GM18868 (cell line): ENCODE results near the gene DUSP28.
"Not testable (repeated sequence)": the region's sequence is repeated elsewhere in the genome, so short reads cannot be mapped to it uniquely, and the experiment has no call there.

Experiments used
- ATAC-seq: cut with Tn5 transposase; IDR thresholded peaks from one replicate; pipeline ENCODE4 v1.9.1; 2021; ENCODE audit warnings: mild to moderate bottlenecking, moderate library complexity; ENCODE audit not compliant: unreplicated experiment

Gene DUSP28

DNA sequence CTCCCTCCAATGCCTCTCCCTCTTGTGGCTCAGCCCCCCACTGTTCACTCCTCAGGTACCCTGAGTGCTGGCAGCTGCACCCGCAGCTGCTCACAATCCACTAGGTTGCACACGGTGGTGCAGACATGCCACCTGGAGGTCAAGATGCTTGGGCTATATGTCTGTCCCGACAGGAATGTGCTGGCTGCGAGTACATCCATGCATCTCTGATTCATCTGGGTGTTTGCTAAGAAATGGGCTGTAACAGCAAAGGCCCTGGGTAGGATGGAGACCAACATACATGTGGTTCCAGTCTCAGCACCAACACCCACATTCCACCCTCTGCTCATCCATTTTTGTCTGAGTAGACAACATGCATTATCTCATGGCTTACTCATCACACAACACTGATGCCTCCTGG, 33.6 kb upstream of the DUSP28 start:
- no peak for ATAC-seq

DNA sequence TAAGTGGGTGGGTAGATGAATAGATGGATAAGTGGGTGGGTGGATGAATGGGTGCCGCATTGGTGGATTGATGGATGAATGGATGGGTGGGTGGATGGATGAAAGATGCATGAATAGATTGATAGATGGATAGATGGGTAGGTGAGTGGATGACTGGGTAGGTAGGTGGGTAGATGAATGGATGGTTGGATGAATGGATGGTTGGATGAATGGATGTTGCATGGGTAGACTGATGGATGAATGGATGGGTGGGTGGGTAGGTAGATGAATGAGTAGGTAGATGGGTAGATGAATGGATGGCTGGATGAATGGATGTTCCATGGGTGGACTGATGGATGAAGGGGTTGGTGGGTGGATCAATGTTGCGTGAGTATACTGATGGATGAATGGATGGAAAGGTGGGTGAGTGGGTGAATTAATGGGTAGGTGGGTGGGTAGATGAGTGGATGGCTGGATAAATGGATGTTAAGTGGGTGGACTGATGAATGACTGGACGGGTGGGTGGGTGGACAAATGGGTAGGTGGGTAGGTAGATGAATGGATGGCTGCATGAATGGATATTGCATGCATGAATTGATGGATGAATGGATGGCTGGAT, 32.9 kb upstream of the DUSP28 start:
- ATAC-seq = no peak

DNA sequence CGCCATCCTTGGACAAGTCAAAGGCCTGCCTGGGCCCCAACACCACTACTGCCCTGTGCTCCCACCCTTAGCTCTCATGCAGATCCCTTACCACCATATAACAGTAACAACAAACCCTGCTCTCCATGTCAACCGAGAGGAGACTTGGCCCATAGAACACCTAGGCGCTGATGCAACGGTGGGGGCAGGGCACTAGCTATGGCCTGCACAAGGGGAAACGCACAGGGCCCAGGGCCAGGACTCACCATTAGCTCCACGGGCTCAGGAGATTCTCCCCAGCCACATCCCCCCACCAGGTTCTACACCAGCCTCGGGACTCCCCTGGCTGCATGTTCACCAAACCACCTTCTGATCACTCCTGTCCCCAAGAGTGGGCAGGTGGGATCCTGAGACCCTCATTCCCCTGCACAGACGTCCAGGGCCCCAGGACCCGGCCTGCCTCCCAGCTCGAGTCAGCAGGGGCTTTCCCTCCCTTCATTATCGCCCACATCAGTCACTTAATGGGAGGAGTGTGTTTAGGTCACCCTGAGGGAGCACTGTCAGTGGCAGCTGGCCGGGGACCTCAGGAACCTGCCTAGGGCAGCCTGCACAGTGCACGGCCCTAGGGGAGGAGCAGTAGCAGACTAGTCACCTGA, 31.6 kb upstream of the DUSP28 start:
- ATAC-seq = no peak

DNA sequence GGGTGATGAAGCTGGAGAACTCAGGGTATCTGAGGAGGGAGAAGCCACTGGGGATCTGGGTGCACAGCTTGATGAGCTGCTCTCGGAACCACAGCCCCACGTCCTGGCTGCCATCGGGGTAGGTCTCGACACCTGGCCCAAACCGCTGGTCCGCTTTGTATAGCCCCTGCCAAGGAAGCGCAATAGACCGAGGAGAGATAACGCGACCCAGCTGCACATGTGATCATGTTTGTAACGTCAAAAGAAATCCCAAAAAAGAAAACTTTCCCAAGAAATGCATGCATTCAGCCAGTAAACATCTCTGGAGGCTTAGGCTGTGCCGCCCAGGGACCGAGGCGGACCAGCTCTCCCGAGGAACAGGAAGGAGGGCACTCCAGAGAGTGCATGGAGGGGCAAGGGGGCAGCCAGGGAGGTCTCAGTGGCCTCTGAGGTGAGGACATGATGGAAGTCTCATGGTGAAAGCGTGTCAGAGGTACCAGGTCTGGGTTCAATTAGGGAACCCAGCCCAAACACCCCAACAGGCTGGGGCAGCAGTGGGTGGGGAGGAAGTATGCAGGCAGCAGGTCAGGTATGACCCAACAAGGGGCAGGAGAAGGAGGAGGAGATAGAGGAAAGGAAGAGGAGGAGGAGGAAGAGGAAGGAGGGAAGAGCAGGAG, 30.7 kb upstream of the DUSP28 start:
- ATAC-seq = no peak

DNA sequence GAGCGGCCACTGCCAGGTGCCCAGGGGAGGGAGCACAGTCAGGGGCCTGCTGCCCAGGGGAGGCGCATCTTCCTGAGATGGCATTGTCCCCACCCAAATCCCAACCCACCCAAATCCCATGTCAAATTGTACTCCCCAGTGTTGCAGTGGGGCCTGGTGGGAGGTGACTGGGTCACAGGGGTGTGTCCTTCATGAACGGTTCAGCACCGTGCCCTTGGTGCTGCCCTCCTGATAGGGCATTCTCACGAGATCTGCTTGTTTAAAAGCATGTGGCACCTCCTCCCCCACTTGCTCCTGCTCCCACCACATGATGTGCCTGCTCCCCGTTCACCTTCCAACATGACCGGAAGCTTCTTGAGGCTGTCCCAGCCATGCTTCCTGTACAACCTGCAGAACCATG, 30.0 kb upstream of the DUSP28 start:
- ATAC-seq = no peak

DNA sequence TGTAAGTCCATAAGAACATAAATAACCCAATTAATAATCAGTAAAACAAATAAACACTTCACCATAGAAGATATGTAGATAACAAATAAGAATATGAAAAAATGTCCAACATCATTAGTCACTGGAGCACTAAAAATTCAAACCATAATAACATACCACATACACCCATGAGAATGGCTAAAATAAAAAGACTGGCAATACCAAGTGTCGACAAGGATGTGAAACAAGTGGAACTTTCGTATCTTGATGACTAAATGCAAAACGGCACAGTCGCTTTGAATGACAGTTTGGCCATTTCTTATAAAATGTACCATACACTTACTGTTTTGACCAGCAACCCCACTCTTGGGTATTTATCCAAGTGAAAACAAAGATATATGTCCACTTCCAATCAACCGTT, 29.1 kb upstream of the DUSP28 start:
- no peak for ATAC-seq

DNA sequence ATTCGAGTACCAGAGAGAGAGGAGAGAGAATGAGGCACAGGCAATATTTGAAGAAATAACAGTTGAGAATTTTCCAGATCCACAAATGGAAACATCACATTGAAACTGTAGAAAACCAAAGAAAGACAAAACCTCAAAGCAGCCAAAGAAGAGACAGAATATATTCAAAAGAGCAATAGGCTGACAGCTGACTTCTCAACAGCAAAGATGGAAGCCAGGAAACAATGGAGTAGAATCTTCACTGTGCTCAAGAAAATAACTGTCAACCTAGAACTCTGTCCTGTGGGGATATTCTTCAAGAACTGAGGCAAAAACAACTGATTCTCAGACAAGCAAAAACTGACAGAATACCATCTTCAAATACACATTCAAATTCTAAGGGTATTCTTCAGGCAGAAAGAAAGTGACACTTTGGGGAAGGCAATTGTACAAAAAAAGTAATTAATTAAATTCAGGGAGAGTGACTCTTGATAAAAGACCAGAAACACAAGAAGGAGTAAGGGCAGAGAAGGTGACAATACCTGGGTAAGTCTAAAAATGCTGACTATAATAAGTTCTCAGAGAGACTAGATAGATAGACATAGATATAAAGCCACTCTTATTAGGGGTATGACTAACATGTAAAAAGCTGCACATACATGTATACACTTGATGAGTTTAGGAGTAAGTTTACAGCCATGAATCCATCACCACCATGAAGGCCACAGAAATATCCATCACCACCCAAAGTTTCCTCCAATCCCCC, 28.0 kb upstream of the DUSP28 start:
- ATAC-seq = no peak

DNA sequence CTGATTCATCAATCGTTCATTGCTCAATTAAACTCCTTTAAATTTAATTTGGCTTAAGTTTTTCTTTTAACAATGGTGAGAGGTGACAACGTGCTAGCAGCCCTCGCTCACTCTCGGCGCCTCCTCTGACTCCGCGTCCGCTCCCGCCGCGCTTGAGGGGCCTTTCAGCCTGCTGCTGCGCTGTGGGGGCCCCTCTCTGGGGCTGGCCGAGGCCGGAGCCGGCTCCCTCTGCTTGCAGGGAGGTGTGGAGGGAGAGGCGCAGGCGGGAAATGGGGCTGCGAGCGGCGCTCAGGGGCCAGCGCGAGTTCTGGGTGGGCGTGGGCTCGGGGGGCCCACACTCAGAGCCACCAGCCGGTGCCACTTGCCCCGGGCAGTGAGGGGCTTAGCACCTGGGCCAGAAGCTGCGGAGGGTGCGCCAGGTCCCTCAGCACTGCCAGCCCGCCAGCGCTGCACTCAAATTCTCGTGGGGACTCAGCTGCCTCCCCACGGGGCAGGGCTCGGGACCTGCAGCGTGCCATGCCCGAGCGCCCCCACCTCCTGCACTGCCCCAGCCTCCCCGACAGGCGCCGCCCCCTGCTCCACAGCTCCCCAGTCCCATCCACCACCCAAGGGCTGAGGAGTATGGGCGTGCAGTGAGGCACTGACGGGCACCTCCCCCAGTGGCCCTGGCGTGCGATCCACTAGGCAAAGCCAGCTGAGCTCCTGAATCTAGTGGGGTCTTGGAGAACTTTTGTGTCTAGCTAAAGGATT, 22.0 kb upstream of the DUSP28 start:
- no peak for ATAC-seq

DNA sequence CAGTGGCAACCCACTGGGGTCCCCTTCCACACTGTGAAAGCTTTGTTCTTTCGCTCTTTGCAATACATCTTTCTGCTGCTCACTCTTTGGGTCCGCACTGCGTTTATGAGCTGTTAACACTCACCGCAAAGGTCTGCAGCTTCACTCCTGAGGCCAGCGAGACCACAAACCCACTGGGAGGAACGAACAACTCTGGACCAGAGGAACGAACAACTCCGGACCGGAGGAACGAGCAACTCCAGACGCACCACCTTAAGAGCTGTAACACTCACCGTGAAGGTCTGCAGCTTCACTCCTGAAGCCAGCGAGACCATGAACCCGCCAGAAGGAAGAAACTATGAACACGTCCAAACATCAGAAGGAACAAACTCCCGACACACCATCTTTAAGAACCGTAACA, 21.1 kb upstream of the DUSP28 start:
- not testable (repeated sequence) for ATAC-seq

DNA sequence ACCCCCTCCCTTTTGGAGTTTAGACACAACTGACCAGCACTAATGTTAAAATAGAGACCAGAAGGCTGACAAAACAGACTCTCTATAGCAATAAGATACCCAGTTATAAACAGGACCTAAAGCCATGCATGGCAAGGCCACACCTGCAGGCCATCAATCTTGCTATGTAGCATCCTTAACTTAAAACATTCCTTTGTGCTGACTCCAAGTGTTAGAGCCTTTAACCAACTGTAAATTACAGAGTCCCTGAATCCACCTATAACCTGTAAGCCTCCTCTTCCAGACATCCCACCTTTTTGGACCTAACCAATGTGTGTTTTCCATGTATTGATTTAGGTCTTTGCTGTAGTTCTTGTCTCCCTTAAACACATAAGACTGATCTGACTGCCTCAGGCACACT, 20.3 kb upstream of the DUSP28 start:
- ATAC-seq = no peak

DNA sequence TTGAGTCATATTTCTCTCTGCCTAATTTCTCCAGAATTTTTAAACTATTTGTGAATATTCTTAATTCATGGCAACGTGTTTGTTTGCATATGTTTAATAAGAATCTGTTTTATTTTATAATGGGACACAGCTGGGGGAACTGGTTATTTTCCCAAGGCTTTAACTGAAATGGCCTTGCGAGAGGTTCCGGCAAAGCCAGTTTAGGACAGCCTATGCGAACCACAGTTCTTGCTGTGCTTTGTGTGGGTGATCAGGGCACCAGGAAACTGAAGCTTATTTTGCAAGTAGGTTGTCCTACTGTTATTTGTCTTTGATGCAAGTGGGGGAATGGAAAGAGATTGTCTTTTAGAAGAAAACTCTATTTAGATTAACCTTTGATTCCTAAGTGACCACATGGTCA, 8.9 kb upstream of the DUSP28 start:
- ATAC-seq = no peak

DNA sequence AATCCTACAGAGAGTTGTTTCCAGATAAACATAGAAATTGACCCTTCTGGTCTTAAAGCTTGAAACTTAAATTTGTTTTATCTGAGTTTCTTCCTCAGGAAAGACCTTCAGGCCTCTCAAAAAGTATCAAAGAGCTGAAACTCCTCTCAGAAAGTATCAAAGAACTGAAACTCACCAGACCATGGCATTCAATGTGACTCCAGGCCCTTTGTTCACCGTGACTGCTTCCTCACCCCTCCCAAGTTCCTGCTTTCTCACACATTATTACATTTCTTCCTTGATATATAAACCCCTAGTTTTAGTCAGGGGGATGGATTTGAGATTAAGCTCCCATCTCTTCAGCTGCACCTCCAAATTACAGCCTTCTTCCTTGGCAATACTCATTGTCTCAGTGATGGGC, 8.3 kb upstream of the DUSP28 start:
- ATAC-seq = no peak

DNA sequence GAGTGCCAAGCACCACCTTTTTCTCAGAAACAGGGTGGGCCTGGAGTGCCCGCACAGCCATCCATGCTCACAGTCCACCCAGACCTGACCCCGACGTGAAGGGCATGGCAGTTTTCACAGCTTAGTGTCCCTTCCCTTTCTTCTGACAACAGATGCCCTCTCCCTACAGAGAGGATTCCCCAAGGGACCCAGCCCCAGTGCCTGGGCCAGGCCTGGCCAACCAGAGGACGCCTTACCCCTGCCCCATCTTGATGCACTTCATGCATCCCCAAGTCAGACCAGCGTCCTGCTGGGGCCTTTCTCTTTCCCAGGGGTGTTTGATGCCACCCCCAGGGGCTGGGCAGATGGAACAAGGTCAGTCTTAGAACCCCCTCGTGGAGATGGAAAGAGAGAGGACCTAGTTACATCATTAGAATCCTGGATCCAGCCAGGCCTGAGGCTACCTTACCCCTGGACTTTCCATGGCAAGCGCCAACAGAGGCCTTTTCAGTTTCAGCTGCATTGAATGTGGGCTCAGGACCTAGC, 6.1 kb upstream of the DUSP28 start:
- ATAC-seq = no peak

DNA sequence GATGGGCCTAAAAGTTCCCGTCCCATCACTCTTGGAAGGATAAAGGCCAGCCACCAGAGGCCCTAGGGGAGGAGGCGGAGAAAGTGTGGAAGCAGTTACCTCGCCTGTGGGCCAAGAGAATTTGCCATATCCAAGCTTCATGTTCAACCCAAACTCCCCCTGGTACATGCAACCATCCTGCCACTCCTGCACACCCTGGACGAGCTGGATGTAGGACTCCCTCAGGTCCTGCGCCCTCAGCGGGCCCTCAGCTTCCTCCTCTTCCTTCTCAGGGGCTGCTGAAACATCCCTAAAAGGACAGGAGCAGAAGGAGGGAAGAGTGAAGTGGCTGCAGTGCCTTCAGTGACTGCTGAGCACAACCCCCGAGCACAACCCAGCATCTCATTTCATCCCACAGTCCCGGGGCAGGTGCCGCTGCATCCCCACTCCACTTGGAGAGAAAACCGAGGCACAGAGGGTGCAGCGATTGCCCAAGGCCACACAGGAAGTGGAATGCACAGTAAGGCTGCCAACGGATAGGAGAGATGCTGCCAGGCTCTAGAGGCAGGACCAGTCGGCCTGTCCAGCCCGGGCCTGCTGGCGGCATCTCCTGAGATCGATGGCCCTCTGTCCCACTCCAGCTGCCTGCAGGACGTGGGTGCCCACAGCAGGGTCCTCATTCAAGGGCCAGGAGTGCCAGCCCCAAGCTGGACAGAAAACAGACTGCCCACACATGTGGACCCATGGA, 5.2 kb upstream of the DUSP28 start:
- ATAC-seq = no peak

DNA sequence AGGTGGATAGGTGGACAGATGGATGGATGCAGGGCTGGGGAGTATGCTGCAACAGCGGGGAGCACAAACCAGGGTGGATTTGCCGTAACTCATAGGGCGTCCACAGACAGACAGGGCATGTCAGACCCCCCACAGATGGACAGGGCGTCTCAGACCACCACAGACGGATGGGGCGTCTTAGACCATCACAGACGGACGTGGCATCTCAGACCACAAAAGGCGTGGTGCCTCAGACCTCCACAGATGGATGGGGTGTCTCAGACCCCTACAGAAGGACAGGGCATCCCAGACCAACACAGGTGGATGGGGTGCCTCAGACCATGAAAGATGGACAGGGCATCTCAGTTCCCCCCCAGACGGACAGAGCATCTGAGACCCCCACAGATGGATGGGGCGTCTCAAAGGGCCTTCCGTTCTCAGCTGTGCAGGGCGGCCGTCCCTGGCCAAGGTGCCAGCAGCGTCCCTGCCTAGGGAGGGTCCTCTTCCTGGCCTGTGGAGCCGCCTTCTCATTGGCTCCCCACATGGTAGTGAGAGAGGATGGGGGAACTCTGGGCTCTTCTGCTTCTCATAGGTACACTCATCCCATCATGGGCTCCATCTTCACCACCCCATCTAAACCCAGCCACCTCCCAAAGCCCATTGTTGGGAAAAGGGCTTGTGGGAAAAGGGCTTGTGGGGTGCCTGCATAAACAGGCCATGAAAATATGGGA, 4.5 kb upstream of the DUSP28 start:
- no peak for ATAC-seq

DNA sequence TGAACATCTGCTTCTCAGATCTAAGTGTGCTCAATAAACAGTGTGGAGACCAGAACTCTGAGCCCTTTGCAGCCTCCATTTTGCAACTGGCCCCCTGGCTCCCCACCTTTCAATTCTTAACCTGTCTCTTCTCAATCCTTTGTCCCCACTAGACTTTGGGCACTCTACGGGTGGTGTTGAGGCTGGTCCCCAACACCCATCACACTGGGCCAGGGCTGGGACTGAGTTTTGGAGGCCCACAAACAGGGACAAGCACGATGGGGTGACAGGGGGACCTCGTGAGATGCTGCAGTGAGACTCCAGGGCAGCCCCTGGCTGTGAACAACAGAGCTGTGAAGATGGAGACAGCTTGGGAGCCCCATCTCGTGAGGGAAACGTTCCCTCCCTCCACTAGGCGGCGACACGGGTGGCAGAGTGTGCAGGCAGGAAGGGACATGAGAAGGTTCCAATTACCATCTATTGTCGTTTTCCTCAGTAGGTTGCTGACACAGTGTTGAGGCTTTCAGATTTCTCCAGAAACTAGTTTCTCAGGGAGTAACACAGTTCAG, 3.5 kb upstream of the DUSP28 start:
- no peak for ATAC-seq

DNA sequence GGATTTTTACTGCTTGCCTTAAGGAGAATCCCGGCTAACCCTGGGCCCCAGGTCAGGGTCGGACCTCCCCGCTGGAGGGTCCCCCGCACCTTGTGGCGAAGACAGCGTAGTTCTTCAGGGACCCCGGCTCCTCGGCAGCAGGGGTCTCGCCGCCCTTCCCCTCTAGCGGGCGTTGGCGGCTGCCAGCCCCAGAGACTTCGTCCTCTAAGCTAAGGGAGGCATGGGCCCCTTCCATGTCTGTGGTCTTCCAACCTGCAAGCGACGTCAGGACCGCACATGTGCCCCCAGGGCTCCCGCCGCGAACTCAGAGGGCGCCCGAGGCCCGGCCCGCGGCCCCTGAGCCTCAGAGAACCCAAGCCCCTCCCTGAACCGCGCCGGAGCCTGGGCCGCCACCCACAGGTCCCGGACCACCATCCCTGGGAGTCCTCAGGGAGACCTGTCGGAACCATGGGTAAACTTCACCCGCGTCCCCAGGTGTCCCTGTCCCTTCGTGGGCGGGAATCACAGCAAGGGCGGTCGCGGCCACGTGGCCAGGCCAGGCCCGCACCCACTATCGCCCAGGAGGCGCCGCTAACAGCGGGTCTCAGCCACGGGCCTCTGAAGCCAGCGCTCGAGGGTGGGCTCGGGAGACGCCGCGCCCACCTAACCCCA, 2.9 kb upstream of the DUSP28 start:
- no peak for ATAC-seq

DNA sequence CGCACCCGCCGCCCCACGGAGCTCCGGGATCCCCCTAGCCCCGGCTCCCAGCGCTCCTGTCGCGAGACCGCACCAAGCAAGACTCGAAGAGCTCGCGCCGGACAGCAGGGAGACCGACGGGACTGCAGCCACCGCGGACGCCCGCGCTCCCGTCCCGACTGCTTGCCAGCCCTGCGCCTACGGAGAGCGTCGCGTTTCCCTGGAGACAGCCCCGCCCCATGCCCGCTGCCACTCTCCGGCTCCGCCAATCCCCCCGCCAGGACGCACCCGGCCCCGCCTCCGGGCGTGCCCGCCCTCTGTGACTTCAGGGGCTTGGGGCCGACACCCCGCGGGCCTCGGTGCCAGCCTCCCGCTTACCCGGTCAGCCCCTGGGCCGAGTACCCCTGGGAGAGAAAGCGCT, 2.3 kb upstream of the DUSP28 start, which contains the start of gene ANKMY1:
Gene ANKMY1, minus strand, starts transcription at position 181 of the 400 bp plus-strand sequence. CDS start 653 bp downstream, outside the sequence.
- ATAC-seq = no peak
